GM18870 (cell line): ENCODE measurements around the gene AP1B1.

ENCODE experiments used
- ATAC-seq: cut with Tn5 transposase; IDR thresholded peaks from one replicate; pipeline ENCODE4 v1.9.1; 2021; ENCODE audit warnings: moderate library complexity; ENCODE audit not compliant: unreplicated experiment

The AP1B1 gene

DNA sequence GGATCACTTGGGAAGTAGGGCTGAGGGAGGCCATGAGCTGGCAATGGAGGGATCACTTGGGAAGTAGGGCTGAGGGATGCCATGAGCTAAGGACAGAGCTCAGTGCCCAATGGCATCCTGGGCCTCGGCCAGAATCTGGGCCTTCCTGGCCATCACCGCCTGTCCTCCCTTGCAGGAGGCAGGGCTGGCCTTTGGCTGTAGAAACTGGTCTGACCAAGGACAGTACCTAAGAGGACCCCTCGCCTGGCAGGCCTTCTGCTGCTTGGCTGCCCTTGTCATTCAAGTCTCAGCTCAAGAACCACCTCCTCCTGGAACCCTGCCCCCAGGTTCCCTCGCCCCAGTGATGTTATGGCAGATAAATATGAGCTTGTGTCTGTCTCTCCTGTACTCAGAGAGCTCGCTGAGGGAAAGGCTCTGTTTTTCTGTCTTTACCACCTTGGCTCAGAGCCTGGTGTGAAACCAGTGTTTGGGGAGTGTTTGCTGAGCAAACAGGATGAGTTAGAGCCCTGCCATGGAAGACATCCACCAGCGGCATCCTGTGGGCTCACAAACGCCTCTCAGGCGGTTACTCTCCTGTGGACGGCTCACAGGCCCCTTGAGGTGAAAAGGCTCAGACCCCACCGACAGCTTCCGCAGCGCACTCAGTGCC lies 53.5 kb downstream of the AP1B1 start:
- no peak for ATAC-seq

DNA sequence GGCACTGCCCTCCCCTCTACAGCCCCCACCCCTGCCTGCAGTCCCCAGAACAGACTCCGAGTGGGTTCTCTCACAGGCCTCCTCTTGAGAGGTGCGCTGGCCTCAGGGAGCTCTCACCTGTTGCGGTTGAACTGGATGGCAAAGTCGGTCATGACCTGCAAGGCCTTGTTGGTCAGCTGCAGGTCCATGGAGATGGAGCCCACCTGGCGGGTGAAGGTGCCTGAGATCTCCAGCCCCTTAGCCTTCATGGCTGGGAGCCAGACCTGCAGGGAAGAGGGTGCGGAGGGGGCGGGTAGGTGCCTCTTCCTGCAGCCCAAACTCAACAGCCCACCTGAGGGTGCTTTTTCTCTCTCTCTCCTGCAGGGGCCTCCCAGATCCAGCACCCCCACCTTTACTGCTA lies 54.2 kb downstream of the AP1B1 start:
- no peak for ATAC-seq

DNA sequence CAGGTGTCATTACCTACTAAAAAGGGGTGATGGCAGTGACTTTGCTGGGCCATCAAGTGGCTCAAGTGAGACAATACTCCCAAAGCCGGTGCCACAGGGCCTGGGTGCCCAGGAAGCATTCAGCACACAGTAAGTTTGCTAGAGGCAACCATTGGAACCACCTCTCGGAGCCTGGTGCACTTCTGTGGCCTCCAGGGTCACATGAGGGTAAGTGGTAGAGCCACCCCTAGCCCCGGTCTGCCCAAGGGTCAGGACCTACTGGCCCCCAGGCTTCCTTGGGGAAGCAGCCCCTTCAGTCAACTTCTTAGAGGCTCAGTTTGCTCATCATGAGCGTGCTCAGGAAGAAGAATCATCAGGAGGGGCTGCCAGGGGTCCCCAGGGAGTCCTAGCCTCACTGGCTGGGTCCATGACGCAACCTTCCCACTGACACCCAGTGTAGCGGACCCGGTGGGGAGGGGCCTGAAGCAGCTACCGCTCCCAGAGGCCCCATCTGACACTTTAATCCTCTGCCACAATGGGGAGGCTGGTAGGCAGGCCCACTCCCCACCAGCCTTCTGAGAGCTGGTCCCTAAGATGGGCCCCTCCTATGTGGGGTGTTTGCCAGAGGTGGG lies 55.4 kb downstream of the AP1B1 start:
- no peak for ATAC-seq

DNA sequence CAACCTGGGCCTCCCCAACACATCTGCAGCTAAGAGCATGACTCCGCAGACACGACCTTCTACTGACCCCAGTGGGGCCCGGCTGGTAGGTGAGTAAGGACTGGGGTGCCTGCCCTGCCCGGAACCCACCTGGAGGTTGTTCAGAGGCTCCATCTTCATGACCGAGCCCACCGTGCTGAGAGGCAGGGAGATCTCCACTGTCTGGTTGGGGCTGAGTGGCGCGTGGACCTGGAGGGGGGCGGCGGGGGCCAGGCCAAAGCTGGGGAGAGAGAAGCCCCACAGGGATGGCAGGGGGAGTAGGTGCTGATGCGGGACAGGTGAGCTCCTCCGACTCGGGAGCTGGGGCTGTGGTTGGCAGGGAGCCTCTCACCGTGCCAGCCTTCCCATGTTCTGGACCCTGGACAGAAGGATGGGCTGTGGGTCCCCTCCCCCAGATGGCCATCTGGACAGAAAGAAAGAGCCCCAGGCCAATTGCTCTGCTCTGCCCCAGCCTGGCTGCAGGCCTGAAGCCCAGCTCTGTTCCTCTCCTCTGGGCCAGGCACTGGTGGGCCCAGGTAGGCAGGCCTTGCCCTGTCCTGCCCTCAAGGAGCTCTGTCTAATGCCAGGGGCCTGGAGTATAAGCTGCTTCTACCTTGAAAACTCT lies 56.6 kb downstream of the AP1B1 start:
- ATAC-seq: no peak

DNA sequence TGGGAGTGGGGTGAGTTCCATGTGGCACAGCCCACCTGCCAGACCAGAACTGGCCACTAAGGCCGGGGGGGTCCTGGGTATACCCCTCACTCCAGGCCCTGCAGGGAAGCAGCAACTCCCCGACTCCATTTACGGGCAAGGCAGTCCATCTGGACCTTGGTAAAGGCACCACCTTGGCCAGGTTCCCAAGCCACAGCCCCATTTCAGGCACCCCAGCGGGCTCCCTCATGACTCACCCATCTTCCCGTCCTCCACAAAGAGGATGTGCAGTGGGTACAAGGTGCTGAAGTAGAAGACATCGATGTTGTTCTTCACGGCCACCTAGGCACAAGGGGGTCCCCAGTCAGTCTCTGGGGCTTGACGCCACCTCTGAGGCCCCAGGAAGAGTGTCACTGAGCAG lies 57.2 kb downstream of the AP1B1 start:
- ATAC-seq: no peak

DNA sequence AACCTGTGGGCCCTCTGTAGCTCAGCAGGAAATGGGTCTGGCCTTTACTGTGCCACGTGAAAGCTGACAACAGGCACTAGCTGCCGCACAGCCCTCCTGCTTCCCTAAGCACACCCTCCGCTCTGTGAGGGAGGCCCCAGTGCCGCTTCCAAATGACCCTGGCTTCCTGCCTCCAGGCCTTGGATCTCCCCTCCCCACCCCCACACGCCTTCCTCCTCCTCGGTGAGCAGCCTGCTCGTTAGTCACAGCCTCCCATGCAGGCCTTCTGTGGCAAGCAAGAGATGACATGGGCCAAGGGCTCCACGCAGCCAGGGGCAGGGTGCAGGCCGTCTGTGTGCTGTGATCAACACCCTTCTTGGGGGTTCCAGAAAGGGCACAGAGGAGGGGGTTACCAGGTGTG lies 57.6 kb downstream of the AP1B1 start:
- no peak for ATAC-seq

DNA sequence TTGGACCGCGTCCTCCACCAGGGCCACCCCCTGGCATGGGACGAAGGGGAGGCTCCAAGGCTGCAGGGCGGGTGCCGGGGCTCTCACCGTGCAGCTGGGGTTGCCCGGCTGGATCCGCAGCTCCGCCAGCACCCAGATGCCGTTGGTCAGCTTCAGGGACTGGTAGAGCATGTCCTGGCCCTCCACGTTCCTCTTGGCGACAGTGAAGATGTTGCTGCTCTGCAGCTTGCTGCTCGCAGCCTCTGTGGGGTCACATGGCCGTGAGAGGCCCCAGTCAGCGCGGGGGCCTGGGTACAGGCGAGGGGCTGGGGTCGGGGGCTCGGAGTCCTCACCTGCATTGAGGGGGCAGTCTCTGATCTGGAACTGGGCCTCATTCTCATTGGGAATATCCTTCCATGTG lies 58.1 kb downstream of the AP1B1 start:
- no peak for ATAC-seq

DNA sequence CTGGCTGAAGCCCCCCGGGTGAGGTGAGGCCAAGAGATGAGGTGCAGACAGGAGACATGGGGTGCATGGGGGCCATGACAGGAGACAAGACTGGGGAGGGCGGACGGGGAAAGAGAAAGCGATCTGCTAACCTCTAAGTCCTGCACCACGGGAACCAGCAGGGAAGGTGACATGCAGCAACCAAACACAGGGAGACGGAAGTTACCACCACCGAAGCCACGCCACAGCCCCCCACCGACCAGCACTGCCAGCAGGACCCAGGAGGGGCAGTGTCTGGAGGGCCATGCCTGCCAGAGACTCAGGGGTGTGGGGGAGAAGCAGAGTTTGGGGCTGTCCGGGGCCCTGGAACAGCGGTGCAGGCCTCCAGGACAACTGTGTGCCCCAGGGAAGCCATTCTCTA lies 58.8 kb downstream of the AP1B1 start:
- no peak for ATAC-seq

DNA sequence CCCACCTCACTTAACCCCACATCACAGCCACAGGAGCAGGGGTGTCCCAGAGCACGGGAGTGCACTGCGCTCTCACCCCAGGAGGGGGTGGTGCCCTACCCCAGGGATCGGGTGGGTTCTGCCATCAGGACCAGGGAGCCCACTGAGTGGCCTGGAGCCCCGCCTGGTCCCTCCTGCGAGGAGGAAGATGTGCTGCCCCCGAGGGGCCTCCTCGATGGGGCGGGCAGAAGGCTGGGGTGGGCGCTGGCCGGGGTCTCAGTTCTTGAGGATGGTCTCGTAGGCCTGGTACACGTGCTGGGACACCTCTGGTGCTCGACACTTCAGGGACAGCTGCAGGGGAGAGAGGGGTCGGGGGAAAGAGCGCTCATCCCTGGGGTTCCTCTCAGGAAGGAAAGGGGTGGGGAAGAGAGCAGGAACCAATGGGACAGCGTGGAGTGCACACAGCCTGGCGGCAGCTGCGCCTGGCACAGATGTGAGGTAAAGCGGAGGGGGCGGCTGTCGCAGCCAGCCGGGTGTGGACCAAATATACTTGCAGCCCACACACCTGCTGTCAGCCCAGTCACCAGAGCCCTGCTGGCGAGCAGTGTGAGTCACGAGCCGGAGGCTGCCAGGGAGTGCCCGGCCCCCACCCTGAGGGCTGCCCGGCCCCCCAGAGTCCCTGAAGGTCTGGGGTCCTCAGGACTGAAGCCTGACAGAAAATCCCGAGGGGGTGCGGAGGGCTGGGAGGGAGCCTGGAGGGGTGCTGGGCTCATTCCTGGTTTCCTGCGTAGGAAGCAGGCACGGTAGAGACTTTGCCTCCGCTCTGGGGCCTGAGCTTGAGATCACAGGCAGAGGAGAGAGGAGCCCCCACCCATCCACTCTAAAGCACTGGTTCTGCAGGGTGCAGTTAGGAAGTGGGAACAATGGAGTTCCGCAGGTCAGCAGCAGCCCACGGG lies 59.5 kb downstream of the AP1B1 start:
- ATAC-seq: no peak

DNA sequence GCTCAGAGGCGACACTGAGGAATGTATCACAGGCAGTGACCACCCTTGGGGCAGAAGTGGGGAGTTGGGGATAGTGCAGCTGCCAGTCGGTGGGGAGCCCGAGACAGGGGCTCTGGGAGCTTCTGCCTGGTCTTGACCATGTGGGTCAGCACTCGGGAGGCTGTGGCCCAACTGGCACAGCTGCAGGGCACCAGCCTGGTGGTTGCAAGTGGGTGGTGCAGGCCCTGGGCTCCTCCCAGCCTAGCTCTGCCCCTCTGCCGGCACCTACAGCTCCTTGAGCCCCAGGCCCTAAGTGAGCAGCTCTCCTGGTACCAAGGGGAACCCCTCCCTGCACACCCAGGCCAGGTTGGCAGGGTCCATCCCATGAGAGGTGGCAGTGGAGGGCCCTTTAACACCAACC lies 60.3 kb downstream of the AP1B1 start:
- ATAC-seq: no peak

DNA sequence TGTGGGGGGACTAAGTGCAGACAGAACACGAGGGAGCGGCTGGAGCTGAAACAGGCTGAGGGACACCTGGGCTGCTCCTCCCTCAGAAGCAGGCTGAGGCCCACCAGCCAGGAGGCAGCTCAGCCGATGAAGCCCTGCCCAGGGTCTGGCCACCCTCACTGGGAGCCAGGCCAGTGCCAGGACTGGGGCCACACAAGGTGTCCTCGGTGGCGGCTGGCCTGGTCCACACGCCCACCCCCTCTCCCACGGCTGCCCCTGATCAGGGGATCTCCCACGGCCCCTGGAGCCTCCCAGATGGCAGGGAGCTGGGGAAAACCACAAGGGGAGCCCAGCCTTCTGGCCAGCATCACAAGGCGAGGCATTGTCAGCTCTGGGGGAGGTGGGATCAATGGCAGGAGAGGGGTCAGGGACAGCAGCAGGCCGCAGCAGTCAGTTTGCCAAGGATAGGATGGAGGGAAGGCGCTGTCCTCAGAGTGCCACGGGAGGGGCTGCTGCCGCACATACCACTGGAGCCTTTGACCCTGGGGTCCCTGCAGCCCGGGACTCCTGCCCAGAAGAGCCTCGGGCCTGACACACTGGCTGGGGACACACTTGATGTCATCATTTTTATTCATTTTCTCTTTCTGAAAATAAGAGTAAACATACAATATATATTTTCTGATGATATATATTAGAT lies 61.1 kb downstream of the AP1B1 start:
- no peak for ATAC-seq

DNA sequence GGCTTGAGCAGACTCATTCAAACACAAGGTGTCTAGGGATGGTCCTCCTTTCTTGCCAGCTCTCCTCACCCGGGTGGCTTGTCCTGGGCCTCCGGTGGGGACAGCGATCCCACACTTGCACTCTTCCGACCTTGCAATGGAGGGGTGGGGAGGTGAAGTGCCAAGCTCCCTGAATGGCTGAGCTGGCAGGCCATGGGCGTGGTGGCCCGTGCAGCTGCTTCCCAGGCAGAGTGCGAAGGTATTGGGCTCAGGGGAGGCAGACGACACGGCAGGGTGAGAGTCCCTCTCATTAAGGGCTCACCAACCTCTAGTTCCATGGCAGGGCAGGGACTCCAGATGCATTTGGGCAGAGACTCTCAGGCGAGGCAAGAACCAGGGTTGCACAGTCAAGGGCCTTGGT lies 61.9 kb downstream of the AP1B1 start:
- ATAC-seq: no peak

DNA sequence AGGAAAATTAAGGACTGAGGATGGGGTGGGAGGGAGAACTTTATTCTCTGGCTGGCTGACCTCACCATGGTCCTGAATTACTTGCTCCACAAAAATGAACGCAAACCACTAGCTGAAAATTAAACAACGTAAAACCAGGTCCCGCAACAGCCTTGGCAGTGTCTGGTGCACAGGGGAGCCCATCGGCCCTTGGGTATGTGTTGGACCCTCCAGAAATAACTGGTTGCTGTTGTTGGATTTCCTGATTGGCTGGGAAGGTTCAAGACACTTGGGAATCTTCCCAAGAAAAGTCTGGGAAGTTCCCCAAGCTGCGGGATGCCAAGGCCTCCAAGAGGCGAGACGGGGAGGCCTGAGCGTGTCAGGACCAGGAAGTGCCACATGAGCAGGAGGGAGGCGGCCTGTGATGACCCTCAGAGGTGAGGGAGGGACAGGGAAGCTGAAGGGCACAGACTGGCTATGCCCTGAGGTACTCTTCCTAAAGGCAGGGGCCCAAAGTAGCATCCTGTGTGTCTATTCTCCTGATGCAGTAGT lies 62.5 kb downstream of the AP1B1 start:
- ATAC-seq: no peak

DNA sequence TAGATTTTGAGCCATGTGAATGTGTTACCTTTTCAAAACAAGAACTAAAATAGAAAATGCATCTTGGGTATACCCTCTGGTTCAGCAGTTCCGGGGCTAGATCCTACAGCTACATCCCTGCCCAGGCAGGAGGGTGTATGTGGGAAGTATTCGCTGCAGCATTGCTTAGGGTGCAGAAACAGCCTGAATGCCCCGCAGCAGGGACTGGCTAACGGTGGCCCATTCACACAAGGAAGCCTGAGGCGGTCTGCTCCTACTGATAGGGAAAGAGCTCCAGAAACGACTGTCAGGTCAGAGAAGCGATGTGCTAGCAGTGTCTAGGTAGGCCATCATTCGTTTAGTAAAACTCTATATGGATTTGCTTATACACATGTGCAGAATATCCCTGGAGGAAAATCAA lies 63.0 kb downstream of the AP1B1 start:
- no peak for ATAC-seq

DNA sequence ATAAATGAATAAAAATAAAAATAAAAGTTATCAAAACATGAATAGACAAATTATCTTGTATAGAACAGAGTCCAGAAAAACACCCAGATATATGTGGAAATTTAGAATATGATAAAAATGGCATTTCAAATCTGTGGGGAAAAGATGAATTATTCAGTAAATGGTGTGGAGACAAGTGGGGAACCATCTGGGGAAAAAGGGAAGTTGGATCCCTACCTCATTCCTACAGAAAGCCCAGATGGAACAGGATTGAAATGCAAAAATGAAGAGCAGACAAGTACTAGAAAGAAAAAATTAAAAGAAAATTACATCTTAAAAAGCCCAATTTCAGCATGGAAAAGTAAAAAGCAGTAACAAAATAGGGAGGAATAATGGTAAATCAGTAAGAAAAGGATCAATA lies 64.7 kb downstream of the AP1B1 start:
- ATAC-seq: no peak

DNA sequence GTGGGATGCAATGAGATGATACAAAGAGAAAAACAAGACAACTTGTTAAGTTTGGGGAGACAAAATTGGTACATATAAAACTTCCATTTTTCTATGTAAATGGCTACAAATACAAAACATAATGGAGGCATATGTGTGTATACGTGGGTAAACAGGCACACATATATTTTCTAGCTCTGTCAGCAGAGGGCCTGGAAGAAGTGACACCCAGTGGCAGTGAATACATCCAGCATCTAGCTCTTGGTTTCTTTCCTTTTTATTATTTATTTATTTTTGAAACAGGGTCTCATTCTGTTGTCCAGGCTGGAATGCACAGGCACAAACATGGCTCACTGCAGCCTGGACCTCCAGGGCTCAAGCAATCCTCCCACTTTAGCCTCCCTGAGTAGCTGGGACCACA lies 67.8 kb downstream of the AP1B1 start:
- no peak for ATAC-seq

DNA sequence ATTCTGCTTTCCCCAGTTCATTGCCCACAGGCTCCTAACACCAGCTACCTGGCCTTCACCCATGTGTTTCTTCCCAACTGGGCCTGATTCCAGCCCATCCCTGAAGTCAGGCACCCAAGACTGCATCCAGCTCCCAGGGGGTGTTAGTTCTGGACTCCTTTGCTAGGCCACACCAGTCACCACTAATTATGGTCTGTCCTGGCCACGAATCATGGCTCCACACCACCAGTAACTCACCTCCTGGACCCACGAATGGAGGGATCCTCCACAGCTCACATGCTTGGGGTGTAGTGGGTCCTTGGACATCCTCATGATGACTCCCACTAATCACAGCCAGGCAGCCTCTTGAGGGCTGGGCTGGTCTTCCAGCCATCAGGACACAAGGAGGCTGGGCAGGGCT lies 69.3 kb downstream of the AP1B1 start:
- ATAC-seq: no peak

DNA sequence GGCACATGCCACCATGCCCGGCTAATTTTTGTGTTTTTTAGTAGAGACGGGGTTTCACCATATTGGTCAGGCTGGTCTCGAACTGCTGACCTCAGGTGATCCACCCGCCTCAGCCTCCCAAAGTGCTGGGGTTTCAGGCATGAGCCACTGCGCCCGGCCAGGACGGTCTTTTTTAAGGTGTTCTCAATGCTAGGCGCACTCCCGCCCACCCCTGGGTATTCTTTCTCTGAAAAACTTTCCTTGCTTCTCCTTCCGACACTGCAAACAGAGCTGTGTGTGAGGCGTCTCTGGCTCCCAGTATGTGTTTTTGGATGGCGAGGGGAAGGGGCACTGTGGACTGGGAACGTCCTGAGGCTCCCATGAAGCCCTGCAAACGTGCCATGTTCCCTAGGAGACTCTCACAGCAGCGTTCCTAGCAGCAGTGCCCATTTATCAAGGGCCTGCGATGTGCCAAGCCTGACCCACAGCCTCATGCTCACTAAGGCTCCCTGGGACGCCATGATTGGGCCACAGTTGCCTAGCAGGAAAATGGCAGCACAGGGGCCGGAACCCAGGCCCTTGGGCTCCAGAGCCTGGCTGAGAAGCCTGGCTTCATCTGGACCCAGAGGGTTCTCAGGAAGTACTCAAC lies 70.4 kb downstream of the AP1B1 start:
- ATAC-seq: no peak

DNA sequence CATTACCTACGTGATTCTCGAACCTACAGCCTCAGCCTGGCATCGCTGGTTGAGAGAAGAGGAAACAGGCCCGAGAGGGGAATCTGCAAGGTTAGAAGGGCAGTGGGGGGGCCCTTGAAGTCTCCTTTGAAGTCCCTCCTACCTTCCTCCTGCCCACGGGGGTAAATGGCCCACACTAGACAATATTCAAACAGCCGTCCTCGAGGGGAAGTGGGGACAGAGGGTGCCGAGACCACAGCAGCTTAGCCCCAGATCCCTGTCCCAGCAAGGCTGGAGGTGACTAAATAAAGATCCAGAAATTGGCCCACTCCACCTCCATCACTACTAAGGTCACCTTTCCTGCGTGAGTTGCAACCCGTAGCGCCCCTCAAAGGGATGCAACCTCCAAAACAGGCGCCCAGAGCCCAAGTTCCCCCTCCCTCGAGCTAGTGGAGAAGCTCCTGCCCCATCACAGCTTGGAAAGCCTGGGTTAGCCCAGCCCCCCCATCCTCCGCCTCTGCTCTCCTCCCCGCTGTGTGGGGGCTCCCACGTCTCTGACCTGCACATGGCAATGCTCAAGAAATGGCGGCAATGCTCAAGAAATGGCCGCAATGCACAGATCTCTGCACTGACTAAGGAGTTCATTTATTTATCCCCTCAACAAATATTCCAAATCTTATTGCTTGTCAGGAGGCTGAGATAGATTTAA lies 72.1 kb downstream of the AP1B1 start:
- no peak for ATAC-seq
